KBM-7 (cell line): ENCODE results near the gene DDX1.
"Not testable (repeated sequence)": the region's sequence is repeated elsewhere in the genome, so short reads cannot be mapped to it uniquely, and the experiment has no call there.

ENCODE experiments used
- DNase-seq: peaks from one replicate; pipeline ENCODE4 v3.0.0-alpha.2; 2015
- in situ Hi-C: fragments of 300-500 bp; cut with MboI; formaldehyde crosslinking; loops from 2 replicates; pipeline ENCODE4 v1.14.3; 2020; ENCODE audit warnings: low sequenced_read_pairs, low pct_unique_long_range_greater_than_20kb, mixed read lengths

DDX1 gene

GRCh38 chr2:15591692-15592463 lies at the start of gene DDX1:
Gene DDX1, plus strand, starts transcription at chr2:15591868. Its CDS starts 66 bp downstream, at chr2:15591934.
- in situ Hi-C loops = no loop called here
- DNase-seq = peak; percentile 90

- in situ Hi-C loops, DNase-seq: not testable (repeated sequence)
These were observed 49.4 kb upstream of the DDX1 start for GRCh38 chr2:15542269-15542668.

GRCh38 chr2:15543053-15543452 lies 48.6 kb upstream of the DDX1 start:
- no peak for DNase-seq
- in situ Hi-C loops = no loop called here

GRCh38 chr2:15543541-15543940 lies 48.1 kb upstream of the DDX1 start:
- DNase-seq = no peak
- in situ Hi-C loops = no loop called here

- no peak for DNase-seq
- in situ Hi-C loops = no loop called here
These were observed 47.4 kb upstream of the DDX1 start for GRCh38 chr2:15544227-15544626.

- peak; percentile 24 for DNase-seq
- in situ Hi-C loops = no loop called here
These were observed 45.2 kb upstream of the DDX1 start for GRCh38 chr2:15546297-15547098.

GRCh38 chr2:15547115-15547876 lies 44.4 kb upstream of the DDX1 start:
- DNase-seq = no peak
- in situ Hi-C loops = no loop called here

- in situ Hi-C loops = no loop called here
- DNase-seq = no peak
These were observed 42.7 kb upstream of the DDX1 start for GRCh38 chr2:15548974-15549373.

GRCh38 chr2:15553519-15553918 lies 38.1 kb upstream of the DDX1 start:
- no peak for DNase-seq
- in situ Hi-C loops = loop anchor here (25.0 kb wide), 1 partner anchor 391 kb away; no protein-coding TSS in a partner anchor

- in situ Hi-C loops = loop anchor here (25.0 kb wide), 1 partner anchor 392 kb away; no protein-coding TSS in a partner anchor
- DNase-seq = no peak
These were observed 37.7 kb upstream of the DDX1 start for GRCh38 chr2:15553951-15554350.

GRCh38 chr2:15554525-15555218 lies 37.0 kb upstream of the DDX1 start:
- DNase-seq = no peak
- in situ Hi-C loops = loop anchor here (25.0 kb wide), 1 partner anchor 392 kb away; no protein-coding TSS in a partner anchor

- in situ Hi-C loops = loop anchor here (25.0 kb wide), 1 partner anchor 393 kb away; no protein-coding TSS in a partner anchor
- no peak for DNase-seq
These were observed 35.9 kb upstream of the DDX1 start for GRCh38 chr2:15555760-15556193.

- peak; percentile 35 for DNase-seq
- in situ Hi-C loops = loop anchor here (25.0 kb wide), 1 partner anchor 394 kb away; no protein-coding TSS in a partner anchor
These were observed 35.2 kb upstream of the DDX1 start for GRCh38 chr2:15556311-15556930.

- in situ Hi-C loops = loop anchor here (25.0 kb wide), 1 partner anchor 396 kb away; no protein-coding TSS in a partner anchor
- peak; percentile 39 for DNase-seq
These were observed 33.8 kb upstream of the DDX1 start for GRCh38 chr2:15557887-15558311.

GRCh38 chr2:15559379-15560139 lies 32.1 kb upstream of the DDX1 start:
- in situ Hi-C loops = loop anchor here (25.0 kb wide), 1 partner anchor 397 kb away; no protein-coding TSS in a partner anchor

GRCh38 chr2:15560140-15560987 lies 31.3 kb upstream of the DDX1 start:
- peak; percentile 62 for DNase-seq
- in situ Hi-C loops = loop anchor here (25.0 kb wide), 1 partner anchor 398 kb away; no protein-coding TSS in a partner anchor

More at GRCh38 chr2:15559379-15560139, 32.1 kb upstream of the DDX1 start:
- DNase-seq = no peak
